GM19240 (cell line): ENCODE measurements around the gene SEC24D.
"Not testable (repeated sequence)": the region's sequence is repeated elsewhere in the genome, so short reads cannot be mapped to it uniquely, and the experiment has no call there.

ENCODE experiments used
- DNase-seq: peaks from one replicate; pipeline ENCODE4 v3.0.0; 2011; ENCODE audit warnings: low spot score; ENCODE audit not compliant: insufficient read length

The SEC24D gene

GRCh38 chr4:118835571-118836300 is at the start of gene SEC24D:
Gene SEC24D, minus strand, starts transcription at chr4:118836126. Its CDS starts 2,430 bp downstream, at chr4:118833696.
- DNase-seq: peak; percentile 63

- no peak for DNase-seq
These were observed 48.8 kb upstream of the SEC24D start for GRCh38 chr4:118884716-118885115.

- DNase-seq: no peak
These were observed 47.9 kb upstream of the SEC24D start for GRCh38 chr4:118883861-118884260.

- DNase-seq: no peak
These were observed 45.7 kb upstream of the SEC24D start for GRCh38 chr4:118881512-118882146.

- DNase-seq: no peak
These were observed 43.5 kb upstream of the SEC24D start for GRCh38 chr4:118879409-118879808.

- not testable (repeated sequence) for DNase-seq
These were observed 42.6 kb upstream of the SEC24D start for GRCh38 chr4:118878507-118878906.

- DNase-seq: no peak
These were observed 41.9 kb upstream of the SEC24D start for GRCh38 chr4:118877797-118878196.

GRCh38 chr4:118872181-118872580 is 36.3 kb upstream of the SEC24D start:
- DNase-seq: no peak

GRCh38 chr4:118869808-118870342 is 33.9 kb upstream of the SEC24D start:
- DNase-seq: no peak

- no peak for DNase-seq
These were observed 31.6 kb upstream of the SEC24D start for GRCh38 chr4:118867311-118868067.

GRCh38 chr4:118866442-118866841 is 30.5 kb upstream of the SEC24D start:
- DNase-seq: no peak

GRCh38 chr4:118865091-118865708 is 29.3 kb upstream of the SEC24D start:
- peak; percentile 14 for DNase-seq

GRCh38 chr4:118858779-118859178 is 22.9 kb upstream of the SEC24D start:
- DNase-seq: no peak

GRCh38 chr4:118857760-118858159 is 21.8 kb upstream of the SEC24D start:
- DNase-seq: no peak

- DNase-seq: no peak
These were observed 14.7 kb upstream of the SEC24D start for GRCh38 chr4:118850488-118851173.

- DNase-seq: no peak
These were observed 14.1 kb upstream of the SEC24D start for GRCh38 chr4:118849867-118850487.

- DNase-seq: no peak
These were observed 13.0 kb upstream of the SEC24D start for GRCh38 chr4:118848901-118849300.

- no peak for DNase-seq
These were observed 12.3 kb upstream of the SEC24D start for GRCh38 chr4:118848242-118848641.

- DNase-seq: no peak
These were observed 11.1 kb upstream of the SEC24D start for GRCh38 chr4:118846979-118847378.

- no peak for DNase-seq
These were observed 9.7 kb upstream of the SEC24D start for GRCh38 chr4:118845552-118846050.
